ENCODE measurements around the gene CEP63.

Gene CEP63

GRCh38 chr3:134598763-134599545 lies 113.1 kb downstream of the CEP63 start:
- no peak overlapping the region for H3K4me3 ChIP-seq (ENCODE audit: low read depth, low read length)
- DNase-seq (ENCODE audit: low read depth) = no peak
- TF ChIP-seq MAX (IDR thresholded peaks at IDR 0.05; ENCODE audit: low read depth, low read length) = no peak
- no peak for TF ChIP-seq CTCF (IDR thresholded peaks at IDR 0.05; ENCODE audit: low read depth, low read length)
- TF ChIP-seq MYC (IDR thresholded peaks at IDR 0.05; ENCODE audit: low read depth, low read length) = no peak
- no peak for TF ChIP-seq POLR2A (IDR thresholded peaks at IDR 0.05; ENCODE audit: extremely low read depth, insufficient read length)

- no peak overlapping the region for H3K4me3 ChIP-seq (ENCODE audit: low read depth, low read length)
- no peak for TF ChIP-seq POLR2A (IDR thresholded peaks at IDR 0.05; ENCODE audit: extremely low read depth, insufficient read length)
- no peak for TF ChIP-seq MAX (IDR thresholded peaks at IDR 0.05; ENCODE audit: low read depth, low read length)
- DNase-seq (ENCODE audit: low read depth) = no peak
Observed at GRCh38 chr3:134600206-134600605, 114.3 kb downstream of the CEP63 start.

GRCh38 chr3:134600685-134601463 lies 115.0 kb downstream of the CEP63 start:
- H3K4me3 ChIP-seq (ENCODE audit: low read depth, low read length) = no peak overlapping the region
- TF ChIP-seq POLR2A (IDR thresholded peaks at IDR 0.05; ENCODE audit: extremely low read depth, insufficient read length) = no peak
- TF ChIP-seq MYC (IDR thresholded peaks at IDR 0.05; ENCODE audit: low read depth, low read length) = no peak
- TF ChIP-seq CTCF (IDR thresholded peaks at IDR 0.05; ENCODE audit: low read depth, low read length) = peak; percentile 85
- 0 out of 2 replicates have a peak, but pooled peaks have one; percentile 33 for TF ChIP-seq MAX (IDR thresholded peaks at IDR 0.05; ENCODE audit: low read depth, low read length)
- DNase-seq (ENCODE audit: low read depth) = peak; percentile 78

GRCh38 chr3:134601539-134602439 lies 115.9 kb downstream of the CEP63 start:
- TF ChIP-seq POLR2A (IDR thresholded peaks at IDR 0.05; ENCODE audit: extremely low read depth, insufficient read length) (no peak), MYC (IDR thresholded peaks at IDR 0.05; ENCODE audit: low read depth, low read length) (no peak), MAX (IDR thresholded peaks at IDR 0.05; ENCODE audit: low read depth, low read length) (no peak), CTCF (IDR thresholded peaks at IDR 0.05; ENCODE audit: low read depth, low read length) (no peak)
- no peak for DNase-seq (ENCODE audit: low read depth)
- H3K4me3 ChIP-seq (ENCODE audit: low read depth, low read length) = no peak overlapping the region

GRCh38 chr3:134602440-134602814 lies 116.6 kb downstream of the CEP63 start:
- H3K4me3 ChIP-seq (ENCODE audit: low read depth, low read length) = no peak overlapping the region
- no peak for DNase-seq (ENCODE audit: low read depth)
- TF ChIP-seq POLR2A (IDR thresholded peaks at IDR 0.05; ENCODE audit: extremely low read depth, insufficient read length) = no peak
- no peak for TF ChIP-seq CTCF (IDR thresholded peaks at IDR 0.05; ENCODE audit: low read depth, low read length)
- TF ChIP-seq MAX (IDR thresholded peaks at IDR 0.05; ENCODE audit: low read depth, low read length) = no peak
- TF ChIP-seq MYC (IDR thresholded peaks at IDR 0.05; ENCODE audit: low read depth, low read length) = no peak

Measured in NB4 (cell line).